Pancreas (tissue), 10 donors: ENCODE results near the gene GPX5. TPM values are rescaled to one million over a fixed set of nuclear protein-coding genes. Genes with fewer than 3 reads are reported as not detected.
A peak's percentile ranks its signal among the peaks of the same experiment; 100 is the strongest.

Source experiments
- ATAC-seq, 4 donors: fragments of 200-7000 bp; cut with Tn5 transposase; one replicate each; pipeline versions ENCODE4 v1.8.0 to v1.9.1; 2020; ENCODE audit warnings: mild to moderate bottlenecking in 4 of 4, moderate library complexity in 4 of 4
- DNase-seq, 6 donors: peaks; one replicate each; pipeline ENCODE4 v3.0.0-alpha.2; 2020
- FAIRE-seq: peaks from 2 replicates; lab custom pipeline; 2012; peaks lifted over from hg19 to GRCh38; lab: Jason Lieb, UNC
- H3K27ac ChIP-seq, 4 donors: fragments of 200-600 bp; sonication (generic); 1 replicate in 3 of 4; 2 replicates in 1 of 4; pipeline versions ENCODE4 v1.5.0 to v1.8.0; 2020
- H3K27me3 ChIP-seq, 4 donors: fragments of 200-600 bp; one replicate each; pipeline ENCODE4 v1.8.0; 2021
- H3K36me3 ChIP-seq, 3 donors: fragments of 200-600 bp; sonication (generic) in 1 of 3; one replicate each; pipeline versions ENCODE4 v1.5.0 to v1.8.0; 2020 to 2021
- H3K4me1 ChIP-seq, 3 donors: fragments of 200-600 bp; one replicate each; pipeline ENCODE4 v1.8.0; 2021
- H3K4me3 ChIP-seq, 4 donors: fragments of 200-600 bp; sonication (generic) in 2 of 4; one replicate each; pipeline versions ENCODE4 v1.5.0 to v1.8.0; 2020 to 2021
- H3K9me3 ChIP-seq, 4 donors: fragments of 200-600 bp; one replicate each; pipeline ENCODE4 v1.8.0; 2021
- CTCF ChIP-seq, 4 donors: fragments of 200-600 bp; sonication (generic) in 3 of 4; IDR thresholded peaks; one replicate each; pipeline versions ENCODE4 v1.5.0 to v1.8.0; 2021; ENCODE audit warnings: antibody characterized with exemption in 4 of 4
- WGBS, 2 donors: extraction: QIAGEN DNeasy Blood & Tissue Kit; methylation state at CpG; one replicate each; pipeline ENCODE4 v1.1.7; 2013; 5-methylcytosine and 5-hydroxymethylcytosine counted together
- intact Hi-C, 3 donors: fragments of 100-400 bp; cut with DNase I; formaldehyde crosslinking; loops; one replicate each; pipeline versions ENCODE4 v1.11.1 to v1.14.2; 2022
- polyA plus RNA-seq, 2 donors: library from polyadenylated mRNA; stranded (reverse); fragments of 200-250 nt; gene quantifications; one replicate each; pipeline ENCODE4 v1.2.3, GENCODE V29; 2013
- total RNA-seq, 6 donors: library from RNA; stranded (reverse); fragmentation: NEBNext Ultra II Directional in 4 of 6; extraction: Animal tissue kit (Norgen Biotek cat#: 25700) in 4 of 6; gene quantifications; one replicate each; pipeline versions ENCODE4 v1.2.1 to v1.2.4, GENCODE V29; 2021 to 2023
- donor health status: healthy with polysubstance abuse.
- donor health status: DM: no; HTN: no; CAD: no; lungs with moderate emphysema.
- donor health status: DM: no; HTN: no; CAD: no.
- donor health status: control.
- donor health status: control.
- donor health status: Bipolar disorder and iron deficiency.
- donor health status: DM: yes; HTN: yes; CAD: no.
- donor health status: DM: no; HTN: no; CAD: no.
- donor health status: DM: no; HTN: no; CAD: no.
- donor health status: DM: yes; HTN: yes; CAD: no.

GPX5 gene
- total and polyA plus RNA-seq, 8 donors = not detected

GRCh38 chr6:28490205-28490890, 35.3 kb upstream of the GPX5 start:
- ATAC-seq (peak in 2 of 4 donors; percentile 30 to 56), DNase-seq (no peak), FAIRE-seq (no peak)
- intact Hi-C loops = no loop called here
- Histone ChIP-seq H3K4me3 (peak overlapping the region in 2 of 4 donors; percentile 17 to 30), H3K9me3 (no peaks in the 10 kb centered on the region), H3K27me3 (peaks cover 0 to 47% (median 0%) of the 10 kb centered on the region in 4 donors), H3K27ac (no peak overlapping the region), H3K36me3 (no peaks in the 10 kb centered on the region), H3K4me1 (no peaks in the 10 kb centered on the region)
- WGBS, 2 donors = 12 to 13% methylated on average over 23 of the region's 23 CpGs
- TF ChIP-seq CTCF (IDR thresholded peaks at IDR 0.05) = no peak

DNA sequence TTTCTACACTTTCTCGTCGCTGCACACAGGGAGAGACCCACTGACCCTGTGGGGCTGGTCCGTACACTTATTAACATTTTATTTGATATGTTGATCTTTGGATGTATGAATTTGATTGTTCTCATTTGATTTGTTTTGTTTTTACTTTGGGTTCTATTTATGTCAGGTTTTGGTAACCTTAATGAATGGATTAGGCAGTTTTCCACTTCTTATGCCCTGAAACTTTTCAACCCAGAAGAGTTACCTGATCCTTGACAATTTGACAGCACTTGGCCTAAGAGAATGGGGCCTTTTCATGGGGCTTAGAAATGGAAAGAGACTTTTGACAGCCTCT, 33.7 kb upstream of the GPX5 start:
- Histone ChIP-seq H3K27ac (no peak overlapping the region), H3K4me1 (no peaks in the 10 kb centered on the region), H3K4me3 (no peak overlapping the region), H3K9me3 (no peaks in the 10 kb centered on the region), H3K27me3 (peaks cover 0 to 41% (median 0%) of the 10 kb centered on the region in 4 donors), H3K36me3 (no peaks in the 10 kb centered on the region)
- 30 to 33% methylated on average over 3 of the region's 3 CpGs for WGBS, 2 donors
- DNase-seq = no peak
- intact Hi-C loops = no loop called here
- TF ChIP-seq CTCF (IDR thresholded peaks at IDR 0.05) = no peak
- no peak for FAIRE-seq
- ATAC-seq = no peak

- intact Hi-C loops = no loop called here
- H3K27me3 ChIP-seq = peaks cover 0 to 29% (median 0%) of the 10 kb centered on the region in 4 donors
- WGBS, 2 donors = 26 to 35% methylated on average over 2 of the region's 2 CpGs
- H3K4me3 ChIP-seq = no peak overlapping the region
- ATAC-seq (no peak), FAIRE-seq (no peak), DNase-seq (no peak)
- H3K36me3 ChIP-seq = no peaks in the 10 kb centered on the region
- no peak overlapping the region for H3K27ac ChIP-seq
- no peaks in the 10 kb centered on the region for H3K9me3 ChIP-seq
- no peaks in the 10 kb centered on the region for H3K4me1 ChIP-seq
- no peak for TF ChIP-seq CTCF (IDR thresholded peaks at IDR 0.05)
These were observed 29.4 kb upstream of the GPX5 start for GRCh38 chr6:28496099-28496779.

DNA sequence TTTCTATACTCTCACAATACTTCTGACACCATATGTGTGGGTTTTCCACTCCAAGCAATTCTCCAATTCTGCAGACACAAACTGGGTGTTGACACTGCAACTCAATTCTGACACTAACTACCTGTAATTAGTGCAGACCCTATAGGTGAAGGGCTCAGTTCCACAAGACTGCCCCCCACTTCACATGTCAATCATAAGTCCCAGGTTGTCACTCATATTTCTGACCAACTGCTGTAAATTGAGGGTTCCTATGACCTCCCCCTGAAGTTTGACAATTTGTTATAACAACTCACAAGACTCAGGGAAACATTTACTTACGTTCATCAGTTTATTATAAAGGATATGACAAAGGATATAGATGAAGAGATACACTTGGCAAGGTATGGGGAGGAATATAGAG, 28.4 kb upstream of the GPX5 start:
- no peaks in the 10 kb centered on the region for H3K4me1 ChIP-seq
- intact Hi-C loops = no loop called here
- WGBS, 2 donors = 34 to 36% methylated on average over 1 of the region's 1 CpG
- H3K9me3 ChIP-seq = no peaks in the 10 kb centered on the region
- ATAC-seq (no peak), DNase-seq (no peak), FAIRE-seq (no peak)
- no peaks in the 10 kb centered on the region for H3K36me3 ChIP-seq
- H3K4me3 ChIP-seq = no peak overlapping the region
- no peak for TF ChIP-seq CTCF (IDR thresholded peaks at IDR 0.05)
- H3K27ac ChIP-seq = no peak overlapping the region
- H3K27me3 ChIP-seq = peaks cover 0 to 23% (median 0%) of the 10 kb centered on the region in 4 donors

GRCh38 chr6:28497893-28498292, 27.8 kb upstream of the GPX5 start:
- no peaks in the 10 kb centered on the region for H3K4me1 ChIP-seq
- FAIRE-seq (no peak), ATAC-seq (no peak), DNase-seq (no peak)
- no peak overlapping the region for H3K27ac ChIP-seq
- no peaks in the 10 kb centered on the region for H3K36me3 ChIP-seq
- TF ChIP-seq CTCF (IDR thresholded peaks at IDR 0.05) = no peak
- intact Hi-C loops = no loop called here
- 18 to 38% methylated on average over 3 of the region's 3 CpGs for WGBS, 2 donors
- no peak overlapping the region for H3K4me3 ChIP-seq
- no peaks in the 10 kb centered on the region for H3K9me3 ChIP-seq
- H3K27me3 ChIP-seq = peaks cover 0 to 18% (median 0%) of the 10 kb centered on the region in 4 donors
